Astrocyte of the spinal cord (primary cell): ENCODE results near the gene ALMS1.
"Not testable (repeated sequence)": the region's sequence is repeated elsewhere in the genome, so short reads cannot be mapped to it uniquely, and the experiment has no call there.

ENCODE experiments used
- DNase-seq: peaks from one replicate; pipeline ENCODE4 v3.0.0; 2011; ENCODE audit warnings: low read depth, low spot score
- H3K4me3 ChIP-seq: 2 replicates; pipeline ENCODE4 v1.5.1; 2011; ENCODE audit warnings: low read depth, mild to moderate bottlenecking, low read length, moderate library complexity
- in situ Hi-C: cut with HindIII; loops from 2 replicates; pipeline ENCODE4 v1.10.0; 2017; ENCODE audit warnings: low sequenced_read_pairs
- TF ChIP-seq, protein P1 (sequence below): IDR thresholded peaks from 2 replicates; pipeline ENCODE4 v1.5.1; 2012; ENCODE audit warnings: low read depth, mild to moderate bottlenecking, low read length, inconsistent platforms

Gene ALMS1

GRCh38 chr2:73611193-73611592, 225.6 kb downstream of the ALMS1 start:
- in situ Hi-C loops = no loop called here
- no peak overlapping the region for H3K4me3 ChIP-seq
- TF ChIP-seq, protein P1, sequence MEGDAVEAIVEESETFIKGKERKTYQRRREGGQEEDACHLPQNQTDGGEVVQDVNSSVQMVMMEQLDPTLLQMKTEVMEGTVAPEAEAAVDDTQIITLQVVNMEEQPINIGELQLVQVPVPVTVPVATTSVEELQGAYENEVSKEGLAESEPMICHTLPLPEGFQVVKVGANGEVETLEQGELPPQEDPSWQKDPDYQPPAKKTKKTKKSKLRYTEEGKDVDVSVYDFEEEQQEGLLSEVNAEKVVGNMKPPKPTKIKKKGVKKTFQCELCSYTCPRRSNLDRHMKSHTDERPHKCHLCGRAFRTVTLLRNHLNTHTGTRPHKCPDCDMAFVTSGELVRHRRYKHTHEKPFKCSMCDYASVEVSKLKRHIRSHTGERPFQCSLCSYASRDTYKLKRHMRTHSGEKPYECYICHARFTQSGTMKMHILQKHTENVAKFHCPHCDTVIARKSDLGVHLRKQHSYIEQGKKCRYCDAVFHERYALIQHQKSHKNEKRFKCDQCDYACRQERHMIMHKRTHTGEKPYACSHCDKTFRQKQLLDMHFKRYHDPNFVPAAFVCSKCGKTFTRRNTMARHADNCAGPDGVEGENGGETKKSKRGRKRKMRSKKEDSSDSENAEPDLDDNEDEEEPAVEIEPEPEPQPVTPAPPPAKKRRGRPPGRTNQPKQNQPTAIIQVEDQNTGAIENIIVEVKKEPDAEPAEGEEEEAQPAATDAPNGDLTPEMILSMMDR = no peak
- no peak for DNase-seq

DNA sequence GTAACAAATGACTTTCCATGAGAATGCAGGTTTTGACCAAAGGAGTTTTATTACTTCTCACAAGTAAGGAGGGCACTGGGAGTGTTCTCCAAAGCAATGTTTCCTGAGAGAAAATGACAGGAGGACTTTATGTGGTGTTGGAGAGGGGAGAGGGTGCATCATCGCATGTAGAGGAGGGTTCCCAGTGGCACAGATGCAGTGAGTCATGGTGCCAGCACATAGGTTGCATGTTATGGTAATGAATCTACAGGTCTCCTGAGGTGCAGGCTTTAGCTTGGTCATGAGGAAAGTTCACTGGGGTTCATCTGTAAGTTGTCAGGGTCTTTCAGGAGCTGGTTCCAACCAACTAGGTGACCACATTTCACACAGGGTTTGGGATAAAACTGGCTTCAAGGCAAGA, 226.2 kb downstream of the ALMS1 start:
- DNase-seq = no peak
- TF ChIP-seq, protein P1 = no peak
- in situ Hi-C loops = no loop called here
- H3K4me3 ChIP-seq = no peak overlapping the region

DNA sequence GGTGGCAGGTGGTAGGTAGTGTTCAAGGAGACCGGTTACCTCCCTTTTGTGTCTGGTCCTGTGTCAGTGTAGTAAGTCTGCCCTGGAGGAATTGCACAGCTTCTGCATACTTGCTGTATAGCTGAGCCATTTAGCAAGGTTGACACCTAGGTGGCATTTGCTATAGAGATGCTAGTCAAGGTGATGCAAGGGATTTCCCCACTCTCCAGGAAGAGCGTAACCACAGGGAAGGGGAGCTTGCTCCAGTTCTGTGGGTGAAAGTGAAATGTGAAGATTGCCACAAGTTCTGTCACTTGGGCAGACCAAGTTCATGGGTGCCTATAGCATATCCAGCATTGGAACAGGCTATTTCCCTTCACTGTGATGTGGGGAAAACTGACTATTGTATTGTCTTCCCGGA, 228.5 kb downstream of the ALMS1 start:
- DNase-seq = no peak
- in situ Hi-C loops = no loop called here
- H3K4me3 ChIP-seq = no peak overlapping the region
- TF ChIP-seq, protein P1 = no peak

DNA sequence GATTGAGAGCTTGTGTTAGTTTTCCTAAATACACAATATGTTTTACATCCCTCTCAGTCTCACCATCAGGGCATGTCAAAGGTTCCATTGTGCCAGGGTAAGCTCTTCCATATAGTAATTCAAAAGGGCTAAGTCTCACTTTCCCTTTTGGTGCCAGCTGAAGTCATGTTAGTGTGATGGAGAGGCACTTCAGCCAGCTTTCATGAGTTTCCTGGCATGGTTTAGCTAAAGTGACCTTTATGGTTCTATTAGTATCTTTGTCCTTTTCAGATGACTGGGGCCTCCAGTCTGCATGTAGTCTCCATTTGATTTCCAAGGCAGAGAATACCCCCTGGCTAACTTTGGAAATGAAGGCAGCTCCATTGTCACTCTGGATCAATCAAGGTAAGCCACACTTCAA, 229.4 kb downstream of the ALMS1 start:
- TF ChIP-seq, protein P1 = no peak
- no peak for DNase-seq
- H3K4me3 ChIP-seq = no peak overlapping the region
- in situ Hi-C loops = no loop called here

DNA sequence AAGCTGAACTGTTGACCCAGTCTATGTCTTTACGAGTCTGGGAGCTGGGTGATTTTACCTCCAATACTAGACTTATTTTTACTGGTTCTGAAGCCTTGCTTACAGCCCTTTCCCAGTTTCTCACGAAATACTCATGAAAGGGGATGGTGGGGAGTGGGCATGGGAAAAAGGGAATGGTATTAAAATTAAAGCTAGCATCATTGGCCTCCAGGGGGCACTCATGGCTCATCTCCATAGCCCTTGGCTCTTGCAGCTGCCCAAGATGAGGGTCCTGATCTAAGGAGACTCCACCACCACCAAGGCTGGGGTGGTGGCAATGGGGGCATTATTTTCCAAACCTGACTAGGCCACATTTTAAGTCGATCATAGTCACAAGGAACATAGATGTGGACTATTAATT, 234.3 kb downstream of the ALMS1 start:
- DNase-seq, in situ Hi-C loops, H3K4me3 ChIP-seq: not testable (repeated sequence)

GRCh38 chr2:73624036-73624435, 238.4 kb downstream of the ALMS1 start:
- in situ Hi-C loops, DNase-seq, H3K4me3 ChIP-seq: not testable (repeated sequence)

GRCh38 chr2:73624625-73625024, 239.0 kb downstream of the ALMS1 start:
- H3K4me3 ChIP-seq, DNase-seq, in situ Hi-C loops: not testable (repeated sequence)

GRCh38 chr2:73626237-73626636, 240.6 kb downstream of the ALMS1 start:
- H3K4me3 ChIP-seq, in situ Hi-C loops, DNase-seq: not testable (repeated sequence)

GRCh38 chr2:73628493-73628892, 242.9 kb downstream of the ALMS1 start:
- in situ Hi-C loops, H3K4me3 ChIP-seq: not testable (repeated sequence)

More at GRCh38 chr2:73628493-73628892, 242.9 kb downstream of the ALMS1 start:
- DNase-seq = not testable (repeated sequence)
